Activated B cell treated with CpG ODN at 0.5 μM for 24 hours (primary cell): Measurements from ENCODE around the gene ZSWIM6. TPM values are rescaled to one million over a fixed set of nuclear protein-coding genes. Genes with fewer than 3 reads are reported as not detected.

ENCODE experiments used
- ATAC-seq: fragments of 200-7000 bp; cut with Tn5 transposase; one replicate; pipeline ENCODE4 v1.10.0; 2021; ENCODE audit warnings: low read depth, mild to moderate bottlenecking, moderate library complexity
- CTCF ChIA-PET: fragments of 350-600 bp; sonication (Branson Sonifier 250); formaldehyde crosslinking; loops from one replicate; lab custom pipeline; 2021; ENCODE audit warnings: antibody characterized with exemption; lab: Charles Lee
- POLR2A ChIA-PET: fragments of 350-600 bp; sonication (Branson Sonifier 250); formaldehyde crosslinking; loops from one replicate; lab custom pipeline; 2021; ENCODE audit warnings: antibody characterized with exemption; lab: Charles Lee
- DNase-seq: peaks from one replicate; pipeline ENCODE4 v3.0.0; 2022
- H3K27ac Mint-ChIP-seq: one replicate; pipeline ENCODE4 v1.8.0; 2020; ENCODE audit warnings: mixed read lengths
- H3K27me3 Mint-ChIP-seq: one replicate; pipeline ENCODE4 v1.8.0; 2021; ENCODE audit warnings: mixed read lengths
- H3K36me3 Mint-ChIP-seq: one replicate; pipeline ENCODE4 v1.8.0; 2021; ENCODE audit warnings: low read depth, mixed read lengths
- H3K4me1 Mint-ChIP-seq: one replicate; pipeline ENCODE4 v1.8.0; 2021; ENCODE audit warnings: mixed read lengths
- H3K4me3 Mint-ChIP-seq: one replicate; pipeline ENCODE4 v1.8.0; 2020; ENCODE audit warnings: mild to moderate bottlenecking, mixed read lengths
- H3K9me3 Mint-ChIP-seq: one replicate; pipeline ENCODE4 v1.8.0; 2020; ENCODE audit warnings: mixed read lengths
- intact Hi-C: fragments of 100-400 bp; cut with micrococcal nuclease; formaldehyde crosslinking; loops from one replicate; pipeline ENCODE4 v1.15.1; 2024
- total RNA-seq: library from RNA; stranded (reverse); gene quantifications from 2 replicates; pipeline ENCODE4 v1.2.3, GENCODE V29; 2022
- TF ChIP-seq, protein P1 (sequence below): fragments of 200-600 bp; IDR thresholded peaks from one replicate; pipeline ENCODE4 v1.8.0; 2022; ENCODE audit warnings: antibody characterized with exemption, mild to moderate bottlenecking

The ZSWIM6 gene
- total RNA-seq, 1 donor from 2014 or later: 8.5 TPM

DNA sequence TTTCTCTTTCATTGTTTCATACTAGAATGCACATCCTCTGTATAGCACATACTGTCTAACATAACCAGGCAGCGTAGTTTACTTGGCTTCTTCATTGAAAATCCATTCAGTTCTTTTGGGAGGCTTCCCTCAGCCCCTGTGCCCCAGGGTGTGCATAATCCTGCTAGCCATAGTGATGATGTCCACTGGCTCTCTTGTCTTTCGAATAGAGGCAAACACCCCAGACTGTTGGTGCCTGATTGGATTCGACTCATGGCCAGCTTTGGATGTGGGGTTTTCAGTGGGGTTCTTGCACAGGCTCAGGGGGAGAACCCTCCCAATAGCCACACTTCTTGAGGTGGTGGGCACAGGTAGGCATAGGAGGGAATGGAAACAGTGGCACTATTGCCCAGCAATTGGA is 53.6 kb downstream of the ZSWIM6 start:
- Mint-ChIP-seq H3K4me3 (no peak overlapping the region), H3K4me1 (peaks cover 15% of the 10 kb centered on the region), H3K27me3 (no peaks in the 10 kb centered on the region), H3K27ac (no peak overlapping the region), H3K9me3 (no peaks in the 10 kb centered on the region), H3K36me3 (peaks cover 4% of the 10 kb centered on the region)
- intact Hi-C loops: no loop called here
- POLR2A ChIA-PET: no interaction called here
- CTCF ChIA-PET: no interaction called here
- TF ChIP-seq, protein P1, sequence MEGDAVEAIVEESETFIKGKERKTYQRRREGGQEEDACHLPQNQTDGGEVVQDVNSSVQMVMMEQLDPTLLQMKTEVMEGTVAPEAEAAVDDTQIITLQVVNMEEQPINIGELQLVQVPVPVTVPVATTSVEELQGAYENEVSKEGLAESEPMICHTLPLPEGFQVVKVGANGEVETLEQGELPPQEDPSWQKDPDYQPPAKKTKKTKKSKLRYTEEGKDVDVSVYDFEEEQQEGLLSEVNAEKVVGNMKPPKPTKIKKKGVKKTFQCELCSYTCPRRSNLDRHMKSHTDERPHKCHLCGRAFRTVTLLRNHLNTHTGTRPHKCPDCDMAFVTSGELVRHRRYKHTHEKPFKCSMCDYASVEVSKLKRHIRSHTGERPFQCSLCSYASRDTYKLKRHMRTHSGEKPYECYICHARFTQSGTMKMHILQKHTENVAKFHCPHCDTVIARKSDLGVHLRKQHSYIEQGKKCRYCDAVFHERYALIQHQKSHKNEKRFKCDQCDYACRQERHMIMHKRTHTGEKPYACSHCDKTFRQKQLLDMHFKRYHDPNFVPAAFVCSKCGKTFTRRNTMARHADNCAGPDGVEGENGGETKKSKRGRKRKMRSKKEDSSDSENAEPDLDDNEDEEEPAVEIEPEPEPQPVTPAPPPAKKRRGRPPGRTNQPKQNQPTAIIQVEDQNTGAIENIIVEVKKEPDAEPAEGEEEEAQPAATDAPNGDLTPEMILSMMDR: no peak
- ATAC-seq (no peak), DNase-seq (no peak)

DNA sequence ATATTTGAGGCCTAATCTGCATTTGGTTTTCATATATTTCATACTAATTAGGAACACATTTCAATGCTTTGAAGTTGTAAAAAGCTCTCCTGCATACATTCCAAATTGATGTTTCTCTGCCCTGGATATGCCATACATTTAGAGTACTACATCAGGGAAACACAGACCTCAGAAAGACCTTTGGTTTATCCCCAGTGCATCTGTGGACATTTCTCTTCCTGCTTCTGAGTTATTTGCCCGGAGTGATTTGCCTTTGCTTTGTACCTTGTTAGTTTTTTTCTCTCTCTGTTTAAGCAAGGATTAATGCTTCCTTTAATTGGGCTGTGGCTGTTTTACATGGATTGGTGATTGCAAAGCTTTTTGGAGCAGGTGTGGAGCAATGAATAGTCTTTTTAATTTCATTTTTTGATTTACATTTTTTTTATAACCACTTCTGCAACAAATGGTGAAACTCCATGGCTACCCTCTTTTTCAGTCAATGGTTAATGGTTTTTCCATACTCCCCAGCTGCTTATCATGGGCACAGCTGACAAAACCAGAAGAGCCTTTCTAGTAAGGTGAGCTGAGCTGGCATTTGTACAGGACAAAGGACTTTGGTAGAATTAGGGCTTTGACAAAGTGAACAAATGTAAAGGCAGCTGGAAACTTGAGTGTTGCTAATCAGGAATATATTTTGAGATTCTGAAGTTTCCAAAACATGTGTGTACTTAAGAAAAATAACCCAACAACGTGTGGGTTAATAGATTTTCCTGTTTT is 54.2 kb downstream of the ZSWIM6 start:
- ChIA-PET POLR2A (no interaction called here), CTCF (no interaction called here)
- H3K36me3 Mint-ChIP-seq: peaks cover 6% of the 10 kb centered on the region
- no peak overlapping the region for H3K27ac Mint-ChIP-seq
- DNase-seq (no peak), ATAC-seq (no peak)
- TF ChIP-seq, protein P1: no peak
- no peak overlapping the region for H3K4me3 Mint-ChIP-seq
- H3K27me3 Mint-ChIP-seq: no peaks in the 10 kb centered on the region
- H3K4me1 Mint-ChIP-seq: peaks cover 15% of the 10 kb centered on the region
- intact Hi-C loops: no loop called here
- no peaks in the 10 kb centered on the region for H3K9me3 Mint-ChIP-seq

DNA sequence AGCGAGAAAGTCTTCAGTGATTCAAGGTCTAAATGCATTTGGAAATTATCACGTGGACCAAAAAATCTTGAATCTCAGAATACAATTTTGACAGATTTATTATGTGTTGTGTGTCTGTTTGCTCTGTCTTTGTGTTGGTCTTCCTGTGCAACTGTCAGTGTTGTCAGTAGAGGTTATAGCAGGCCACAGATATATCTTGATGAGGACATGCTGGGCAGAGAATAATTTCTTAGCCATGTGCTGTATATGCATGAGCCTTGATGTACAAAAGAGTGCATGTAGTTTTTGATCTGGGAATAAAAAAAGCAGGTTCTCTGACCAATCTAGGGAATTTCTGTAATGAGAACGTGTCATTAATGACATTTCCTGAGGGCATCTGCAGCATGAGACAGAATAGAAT is 57.6 kb downstream of the ZSWIM6 start:
- intact Hi-C loops: no loop called here
- ATAC-seq: no peak
- no peaks in the 10 kb centered on the region for H3K27me3 Mint-ChIP-seq
- ChIA-PET CTCF (no interaction called here), POLR2A (no interaction called here)
- no peak for DNase-seq
- H3K4me1 Mint-ChIP-seq: peaks cover 17% of the 10 kb centered on the region
- H3K9me3 Mint-ChIP-seq: no peaks in the 10 kb centered on the region
- H3K36me3 Mint-ChIP-seq: peaks cover 12% of the 10 kb centered on the region
- TF ChIP-seq, protein P1: no peak
- H3K4me3 Mint-ChIP-seq: no peak overlapping the region
- no peak overlapping the region for H3K27ac Mint-ChIP-seq

DNA sequence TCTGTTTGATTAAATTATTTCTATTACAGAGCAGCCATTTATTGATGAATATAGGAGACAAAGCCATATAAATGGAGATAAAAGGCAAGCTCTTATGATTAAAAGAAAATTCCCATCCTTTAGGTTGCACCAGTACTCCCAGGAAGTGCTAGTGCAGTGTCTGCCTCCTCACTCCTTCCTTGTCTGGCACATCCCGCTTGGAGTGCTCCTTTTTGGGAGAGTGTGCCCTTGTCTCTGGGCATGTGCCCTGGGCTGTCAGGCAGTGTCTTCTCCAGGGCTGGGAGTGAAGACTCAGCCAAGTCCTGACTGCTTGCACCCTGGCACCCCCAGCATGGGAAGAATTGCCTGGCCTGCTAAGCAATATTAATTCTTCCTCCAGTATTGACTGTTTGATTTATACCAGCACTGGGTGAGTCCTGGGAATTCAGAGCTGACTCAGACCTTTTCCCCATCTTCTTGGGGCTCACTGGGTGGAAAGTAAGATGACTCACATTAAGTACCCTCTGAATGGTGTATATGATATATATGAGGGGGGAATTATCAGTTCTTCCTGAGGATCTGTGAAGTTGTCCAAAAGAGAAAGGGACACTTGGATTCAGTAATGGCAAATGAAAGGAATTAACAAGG is 62.1 kb downstream of the ZSWIM6 start:
- Mint-ChIP-seq H3K27ac (no peak overlapping the region), H3K36me3 (peaks cover 9% of the 10 kb centered on the region), H3K27me3 (no peaks in the 10 kb centered on the region), H3K9me3 (no peaks in the 10 kb centered on the region), H3K4me3 (no peak overlapping the region), H3K4me1 (peaks cover 11% of the 10 kb centered on the region)
- intact Hi-C loops: no loop called here
- ChIA-PET CTCF (no interaction called here), POLR2A (no interaction called here)
- ATAC-seq (no peak), DNase-seq (no peak)
- TF ChIP-seq, protein P1: no peak

DNA sequence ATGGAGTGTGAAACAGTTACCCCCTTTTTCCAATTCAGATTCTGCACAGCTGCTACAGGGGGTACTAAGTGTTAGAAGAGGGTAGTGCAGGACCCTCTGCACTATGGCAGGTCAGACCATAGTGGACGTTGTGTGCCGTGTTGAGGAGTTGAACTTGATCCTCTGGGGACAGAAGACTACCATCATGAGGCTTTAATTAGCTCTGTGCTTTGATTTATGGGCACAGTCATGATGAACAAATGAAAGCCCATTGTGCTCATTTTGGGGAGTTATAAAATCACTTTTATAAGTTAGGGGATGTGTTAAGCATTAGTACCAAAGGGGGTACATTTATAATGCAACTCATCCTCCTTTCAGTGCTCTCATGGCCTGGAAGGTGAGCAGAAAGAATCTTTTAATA is 62.7 kb downstream of the ZSWIM6 start:
- intact Hi-C loops: no loop called here
- no peak overlapping the region for H3K4me3 Mint-ChIP-seq

More for the DNA sequence above, 62.7 kb downstream of the ZSWIM6 start:
- Mint-ChIP-seq H3K27me3 (no peaks in the 10 kb centered on the region), H3K4me1 (peaks cover 11% of the 10 kb centered on the region), H3K9me3 (no peaks in the 10 kb centered on the region), H3K36me3 (peaks cover 9% of the 10 kb centered on the region), H3K27ac (no peak overlapping the region)
- TF ChIP-seq, protein P1: no peak
- ATAC-seq: no peak
- no peak for DNase-seq
- POLR2A ChIA-PET: no interaction called here
- CTCF ChIA-PET: no interaction called here
